ENCODE measurements around the gene CD37.
"Not testable (repeated sequence)": the region's sequence is repeated elsewhere in the genome, so short reads cannot be mapped to it uniquely, and the experiment has no call there.

The CD37 gene

GRCh38 chr19:49301165-49301865, 33.9 kb upstream of the CD37 start:
- TF ChIP-seq, protein P1, sequence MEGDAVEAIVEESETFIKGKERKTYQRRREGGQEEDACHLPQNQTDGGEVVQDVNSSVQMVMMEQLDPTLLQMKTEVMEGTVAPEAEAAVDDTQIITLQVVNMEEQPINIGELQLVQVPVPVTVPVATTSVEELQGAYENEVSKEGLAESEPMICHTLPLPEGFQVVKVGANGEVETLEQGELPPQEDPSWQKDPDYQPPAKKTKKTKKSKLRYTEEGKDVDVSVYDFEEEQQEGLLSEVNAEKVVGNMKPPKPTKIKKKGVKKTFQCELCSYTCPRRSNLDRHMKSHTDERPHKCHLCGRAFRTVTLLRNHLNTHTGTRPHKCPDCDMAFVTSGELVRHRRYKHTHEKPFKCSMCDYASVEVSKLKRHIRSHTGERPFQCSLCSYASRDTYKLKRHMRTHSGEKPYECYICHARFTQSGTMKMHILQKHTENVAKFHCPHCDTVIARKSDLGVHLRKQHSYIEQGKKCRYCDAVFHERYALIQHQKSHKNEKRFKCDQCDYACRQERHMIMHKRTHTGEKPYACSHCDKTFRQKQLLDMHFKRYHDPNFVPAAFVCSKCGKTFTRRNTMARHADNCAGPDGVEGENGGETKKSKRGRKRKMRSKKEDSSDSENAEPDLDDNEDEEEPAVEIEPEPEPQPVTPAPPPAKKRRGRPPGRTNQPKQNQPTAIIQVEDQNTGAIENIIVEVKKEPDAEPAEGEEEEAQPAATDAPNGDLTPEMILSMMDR (IDR thresholded peaks at IDR 0.05; ENCODE audit: low read depth, low read length), result peak; percentile 79
- DNase-seq (ENCODE audit: extremely low read depth, low read depth), result no peak

DNA sequence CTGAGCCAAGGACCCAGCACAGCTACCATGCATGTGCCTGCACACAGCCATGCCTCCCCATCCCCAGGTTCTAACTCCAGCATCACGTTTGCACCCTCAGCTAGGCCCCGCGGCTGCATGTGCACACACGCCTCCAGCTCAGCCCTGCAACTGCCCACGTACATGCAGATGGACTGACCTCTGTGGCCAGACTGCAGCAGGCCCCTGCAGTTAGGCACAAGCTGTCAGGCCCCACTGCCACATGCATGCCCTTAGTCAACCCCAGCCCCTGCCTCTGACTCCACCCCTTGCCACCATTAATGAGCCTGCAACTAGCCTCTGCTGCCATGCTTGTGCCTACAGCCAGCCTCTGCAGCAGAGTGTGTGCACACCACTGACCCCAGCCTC, 33.3 kb upstream of the CD37 start:
- no peak for DNase-seq (ENCODE audit: extremely low read depth, low read depth)
- TF ChIP-seq, protein P1 (IDR thresholded peaks at IDR 0.05; ENCODE audit: low read depth, low read length), result no peak

DNA sequence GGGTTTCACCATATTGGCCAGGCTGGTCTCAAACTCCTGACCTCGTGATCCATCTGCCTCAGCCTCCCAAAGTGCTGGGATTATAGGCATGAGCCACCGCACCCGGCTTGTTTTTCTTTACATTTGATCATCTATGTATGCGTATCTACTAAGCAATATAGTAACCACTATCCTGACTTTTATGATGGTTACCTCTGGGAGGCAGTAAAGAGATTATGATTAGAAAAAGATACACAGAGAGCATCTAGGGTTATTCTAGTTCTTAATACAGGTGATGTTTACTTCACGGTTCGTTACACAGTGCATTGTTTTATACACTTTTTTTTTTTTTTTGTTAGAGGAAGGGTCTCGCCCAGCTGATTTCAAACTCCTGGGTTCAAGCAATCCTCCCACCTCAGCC, 28.5 kb upstream of the CD37 start:
- not testable (repeated sequence) for DNase-seq (ENCODE audit: extremely low read depth, low read depth)

GRCh38 chr19:49309087-49309486, 26.1 kb upstream of the CD37 start:
- TF ChIP-seq, protein P1 (IDR thresholded peaks at IDR 0.05; ENCODE audit: low read depth, low read length), result no peak
- no peak for DNase-seq (ENCODE audit: extremely low read depth, low read depth)

DNA sequence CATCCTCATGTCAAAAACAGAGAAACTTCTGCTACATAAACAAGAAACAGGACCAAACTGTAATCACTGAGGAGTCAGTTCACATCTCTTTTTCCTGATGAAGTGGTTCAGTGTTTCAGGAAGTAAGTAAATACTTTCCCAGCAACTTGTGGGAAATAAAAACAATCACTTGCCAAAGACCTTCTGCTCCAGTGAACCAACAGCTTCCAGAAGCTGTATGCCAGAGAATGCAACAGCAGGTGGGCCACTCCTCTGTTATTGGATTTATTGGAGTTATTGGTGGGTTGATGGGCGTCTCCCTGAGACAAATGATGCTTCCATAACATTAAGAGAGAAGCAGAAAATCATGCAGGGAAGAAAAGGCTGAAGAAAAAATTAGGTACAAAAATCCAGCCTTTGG, 20.1 kb upstream of the CD37 start:
- TF ChIP-seq, protein P1 (IDR thresholded peaks at IDR 0.05; ENCODE audit: low read depth, low read length), result no peak
- DNase-seq (ENCODE audit: extremely low read depth, low read depth), result no peak

DNA sequence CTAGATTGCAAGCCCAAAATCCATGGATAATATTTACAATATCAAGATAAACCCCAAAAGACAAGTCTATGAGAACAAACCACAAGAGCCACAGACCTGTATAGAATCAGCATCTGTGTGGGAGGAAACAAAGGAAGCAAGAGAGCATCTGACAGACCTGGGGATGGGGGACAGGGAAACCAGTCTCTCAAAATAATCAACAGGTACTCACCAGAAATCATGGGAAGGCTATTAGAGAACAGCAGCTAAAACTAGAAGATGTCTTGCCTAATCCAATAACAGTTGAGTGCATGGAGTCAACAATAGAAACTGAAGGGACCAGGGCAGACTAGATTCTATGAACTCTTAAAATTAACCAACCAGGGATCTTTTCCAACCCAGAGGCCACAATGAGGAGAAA, 18.9 kb upstream of the CD37 start:
- TF ChIP-seq, protein P1 (IDR thresholded peaks at IDR 0.05; ENCODE audit: low read depth, low read length), result no peak
- DNase-seq (ENCODE audit: extremely low read depth, low read depth), result no peak

- TF ChIP-seq, protein P1 (IDR thresholded peaks at IDR 0.05; ENCODE audit: low read depth, low read length), result no peak
- no peak for DNase-seq (ENCODE audit: extremely low read depth, low read depth)
Measured at GRCh38 chr19:49318296-49318695, 16.9 kb upstream of the CD37 start.
